ENCODE measurements around the gene SMG7. TPM values are rescaled to one million over a fixed set of nuclear protein-coding genes. Genes with fewer than 3 reads are reported as not detected.

Gene SMG7
- total RNA-seq, 1 experiment from 2014 or later = 65.2 TPM

DNA sequence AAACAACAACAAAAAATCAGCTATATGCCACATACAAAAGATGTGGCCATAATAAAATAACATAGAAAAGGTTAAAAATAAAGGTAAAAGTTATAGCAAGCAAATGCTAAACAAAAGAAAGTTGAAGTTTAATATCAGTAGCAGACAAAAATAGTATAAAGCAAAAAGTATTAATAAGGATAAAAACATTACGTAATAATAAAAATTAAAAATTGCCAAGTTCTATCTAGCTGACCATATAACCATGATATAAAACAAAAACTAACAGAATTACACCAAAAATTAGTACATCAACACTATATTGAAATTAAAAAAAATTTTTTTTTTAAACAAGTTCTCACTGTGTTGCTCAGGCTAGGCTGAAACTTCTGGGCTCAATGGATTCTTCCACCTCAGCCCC lies 15.5 kb upstream of the SMG7 start:
- H3K4me1 ChIP-seq (ENCODE audit: control insufficient read depth, insufficient read depth, low read length) = no peaks in the 10 kb centered on the region; the same call in 1 of the 2 replicates
- intact Hi-C loops (cut with micrococcal nuclease; ENCODE audit: unreplicated experiment) (loop anchor here (10.0 kb wide), 1 partner anchor 172 kb away; no protein-coding TSS in a partner anchor), in situ Hi-C loops (cut with HindIII; ENCODE audit: low pct_unique_long_range_greater_than_20kb, low sequenced_read_pairs) (no loop called here)
- no peak overlapping the region for H3K4me3 ChIP-seq (ENCODE audit: low read depth in 2 of 2, low read length in 2 of 2)
- ChIA-PET POLR2A (interaction anchor here (0.7 kb wide), 1 partner anchor 1065 kb away, joined by 3 read pairs; no protein-coding TSS in a partner anchor), CTCF (no interaction called here)
- no peak for DNase-seq (ENCODE audit: low read depth, low spot score)
- ATAC-seq = no peak
- peaks cover 6% of the 10 kb centered on the region for H3K27me3 ChIP-seq (ENCODE audit: control insufficient read depth, insufficient read depth, low read length)
- H3K27ac ChIP-seq (ENCODE audit: low read length) = no peak overlapping the region
- H3K36me3 ChIP-seq (ENCODE audit: control insufficient read depth, insufficient read depth, low read length) = no peaks in the 10 kb centered on the region
- H3K9me3 ChIP-seq (ENCODE audit: control insufficient read depth, insufficient read depth, low read depth, low read length) = no peaks in the 10 kb centered on the region
- TF ChIP-seq TCF7L2 (IDR thresholded peaks at IDR 0.05; ENCODE audit: low read depth, low read length) (no peak), POLR2AphosphoS5 (IDR thresholded peaks at IDR 0.05; ENCODE audit: low read depth, low read length) (no peak)
- TF ChIP-seq, protein P1, sequence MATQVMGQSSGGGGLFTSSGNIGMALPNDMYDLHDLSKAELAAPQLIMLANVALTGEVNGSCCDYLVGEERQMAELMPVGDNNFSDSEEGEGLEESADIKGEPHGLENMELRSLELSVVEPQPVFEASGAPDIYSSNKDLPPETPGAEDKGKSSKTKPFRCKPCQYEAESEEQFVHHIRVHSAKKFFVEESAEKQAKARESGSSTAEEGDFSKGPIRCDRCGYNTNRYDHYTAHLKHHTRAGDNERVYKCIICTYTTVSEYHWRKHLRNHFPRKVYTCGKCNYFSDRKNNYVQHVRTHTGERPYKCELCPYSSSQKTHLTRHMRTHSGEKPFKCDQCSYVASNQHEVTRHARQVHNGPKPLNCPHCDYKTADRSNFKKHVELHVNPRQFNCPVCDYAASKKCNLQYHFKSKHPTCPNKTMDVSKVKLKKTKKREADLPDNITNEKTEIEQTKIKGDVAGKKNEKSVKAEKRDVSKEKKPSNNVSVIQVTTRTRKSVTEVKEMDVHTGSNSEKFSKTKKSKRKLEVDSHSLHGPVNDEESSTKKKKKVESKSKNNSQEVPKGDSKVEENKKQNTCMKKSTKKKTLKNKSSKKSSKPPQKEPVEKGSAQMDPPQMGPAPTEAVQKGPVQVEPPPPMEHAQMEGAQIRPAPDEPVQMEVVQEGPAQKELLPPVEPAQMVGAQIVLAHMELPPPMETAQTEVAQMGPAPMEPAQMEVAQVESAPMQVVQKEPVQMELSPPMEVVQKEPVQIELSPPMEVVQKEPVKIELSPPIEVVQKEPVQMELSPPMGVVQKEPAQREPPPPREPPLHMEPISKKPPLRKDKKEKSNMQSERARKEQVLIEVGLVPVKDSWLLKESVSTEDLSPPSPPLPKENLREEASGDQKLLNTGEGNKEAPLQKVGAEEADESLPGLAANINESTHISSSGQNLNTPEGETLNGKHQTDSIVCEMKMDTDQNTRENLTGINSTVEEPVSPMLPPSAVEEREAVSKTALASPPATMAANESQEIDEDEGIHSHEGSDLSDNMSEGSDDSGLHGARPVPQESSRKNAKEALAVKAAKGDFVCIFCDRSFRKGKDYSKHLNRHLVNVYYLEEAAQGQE (IDR thresholded peaks at IDR 0.05; ENCODE audit: insufficient read depth in 1 of 2, low read depth in 2 of 2, low read length in 1 of 2) = no peak
- BruUV-seq (replicated peaks) = no TSS peak

DNA sequence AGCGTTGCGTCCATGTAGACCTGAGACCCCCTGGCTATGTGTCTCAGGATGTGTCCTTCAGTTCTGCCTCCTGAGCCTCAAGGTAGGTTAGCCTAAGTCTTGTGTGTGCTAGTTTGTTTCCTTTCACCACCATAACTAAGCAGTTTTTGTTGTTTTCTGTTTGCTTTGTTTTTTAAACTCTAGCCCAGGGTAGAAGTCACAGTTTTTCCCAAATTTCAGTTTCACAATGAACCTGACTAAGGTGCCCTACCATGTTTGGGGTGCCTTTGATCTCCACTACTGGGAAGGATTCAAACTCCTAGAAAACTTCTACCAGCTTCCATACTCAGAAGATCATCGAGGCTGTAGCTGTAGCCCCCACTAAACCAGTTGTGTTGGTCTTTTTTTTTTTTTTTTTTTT lies 14.8 kb upstream of the SMG7 start:
- Histone ChIP-seq H3K27me3 (ENCODE audit: control insufficient read depth, insufficient read depth, low read length) (peaks cover 2% of the 10 kb centered on the region), H3K27ac (ENCODE audit: low read length) (no peak overlapping the region), H3K4me1 (ENCODE audit: control insufficient read depth, insufficient read depth, low read length) (no peaks in the 10 kb centered on the region; the same call in 1 of the 2 replicates), H3K36me3 (ENCODE audit: control insufficient read depth, insufficient read depth, low read length) (no peaks in the 10 kb centered on the region), H3K4me3 (ENCODE audit: low read depth in 2 of 2, low read length in 2 of 2) (no peak overlapping the region), H3K9me3 (ENCODE audit: control insufficient read depth, insufficient read depth, low read depth, low read length) (no peaks in the 10 kb centered on the region)
- DNase-seq (ENCODE audit: low read depth, low spot score) = no peak
- intact Hi-C loops (cut with micrococcal nuclease; ENCODE audit: unreplicated experiment) = loop anchor here (10.0 kb wide), 1 partner anchor 173 kb away; no protein-coding TSS in a partner anchor
- POLR2A ChIA-PET = no interaction called here
- TF ChIP-seq, protein P2, sequence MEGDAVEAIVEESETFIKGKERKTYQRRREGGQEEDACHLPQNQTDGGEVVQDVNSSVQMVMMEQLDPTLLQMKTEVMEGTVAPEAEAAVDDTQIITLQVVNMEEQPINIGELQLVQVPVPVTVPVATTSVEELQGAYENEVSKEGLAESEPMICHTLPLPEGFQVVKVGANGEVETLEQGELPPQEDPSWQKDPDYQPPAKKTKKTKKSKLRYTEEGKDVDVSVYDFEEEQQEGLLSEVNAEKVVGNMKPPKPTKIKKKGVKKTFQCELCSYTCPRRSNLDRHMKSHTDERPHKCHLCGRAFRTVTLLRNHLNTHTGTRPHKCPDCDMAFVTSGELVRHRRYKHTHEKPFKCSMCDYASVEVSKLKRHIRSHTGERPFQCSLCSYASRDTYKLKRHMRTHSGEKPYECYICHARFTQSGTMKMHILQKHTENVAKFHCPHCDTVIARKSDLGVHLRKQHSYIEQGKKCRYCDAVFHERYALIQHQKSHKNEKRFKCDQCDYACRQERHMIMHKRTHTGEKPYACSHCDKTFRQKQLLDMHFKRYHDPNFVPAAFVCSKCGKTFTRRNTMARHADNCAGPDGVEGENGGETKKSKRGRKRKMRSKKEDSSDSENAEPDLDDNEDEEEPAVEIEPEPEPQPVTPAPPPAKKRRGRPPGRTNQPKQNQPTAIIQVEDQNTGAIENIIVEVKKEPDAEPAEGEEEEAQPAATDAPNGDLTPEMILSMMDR (IDR thresholded peaks at IDR 0.05) = no peak
- no peak for TF ChIP-seq SIN3A (IDR thresholded peaks at IDR 0.05; ENCODE audit: borderline replicate concordance, insufficient read depth, low read depth, low read length)
- TF ChIP-seq POLR2AphosphoS5 (IDR thresholded peaks at IDR 0.05; ENCODE audit: low read depth, low read length) = no peak
- TF ChIP-seq TCF7L2 (IDR thresholded peaks at IDR 0.05; ENCODE audit: low read depth, low read length) = no peak
- TF ChIP-seq, protein P1 (IDR thresholded peaks at IDR 0.05; ENCODE audit: insufficient read depth in 1 of 2, low read depth in 2 of 2, low read length in 1 of 2) = no peak
- CTCF ChIA-PET = interaction anchor here (0.6 kb wide), 1 partner anchor 115 kb away, joined by 8 read pairs; no protein-coding TSS in a partner anchor
- ATAC-seq = no peak
- no TSS peak for BruUV-seq (replicated peaks)
- in situ Hi-C loops (cut with HindIII; ENCODE audit: low pct_unique_long_range_greater_than_20kb, low sequenced_read_pairs) = no loop called here
